Activated CD4-positive, alpha-beta T cell treated with anti-CD3 and anti-CD28 coated beads, Interleukin-10, Interleukin-2, amounts not matched to agents 100 ng/mL and 50 ng/mL, durations not matched to agents 16 hours and 8 hours (primary cell): ENCODE measurements around the gene BMP5.

Experiments used
- DNase-seq: peaks from one replicate; pipeline ENCODE4 v3.0.0-alpha.2; 2020

The BMP5 gene

GRCh38 chr6:55870181-55870813 is 5.1 kb downstream of the BMP5 start:
- DNase-seq: no peak

GRCh38 chr6:55869674-55870073 is 5.7 kb downstream of the BMP5 start:
- no peak for DNase-seq

GRCh38 chr6:55868771-55869479 is 6.5 kb downstream of the BMP5 start:
- DNase-seq: peak; percentile 94

- DNase-seq: no peak
Observed at GRCh38 chr6:55868176-55868575, 7.2 kb downstream of the BMP5 start.

GRCh38 chr6:55866128-55866527 is 9.3 kb downstream of the BMP5 start:
- no peak for DNase-seq

GRCh38 chr6:55853008-55854001 is 22.1 kb downstream of the BMP5 start:
- no peak for DNase-seq

GRCh38 chr6:55841341-55841740 is 34.0 kb downstream of the BMP5 start:
- no peak for DNase-seq

GRCh38 chr6:55839080-55839479 is 36.3 kb downstream of the BMP5 start:
- no peak for DNase-seq

- no peak for DNase-seq
Observed at GRCh38 chr6:55836945-55837344, 38.4 kb downstream of the BMP5 start.

- no peak for DNase-seq
Observed at GRCh38 chr6:55836481-55836880, 38.9 kb downstream of the BMP5 start.

- no peak for DNase-seq
Observed at GRCh38 chr6:55835220-55835619, 40.2 kb downstream of the BMP5 start.

GRCh38 chr6:55833284-55833683 is 42.1 kb downstream of the BMP5 start:
- peak; percentile 8 for DNase-seq

GRCh38 chr6:55827818-55828522 is 47.4 kb downstream of the BMP5 start:
- DNase-seq: no peak

GRCh38 chr6:55826941-55827340 is 48.4 kb downstream of the BMP5 start:
- no peak for DNase-seq

- no peak for DNase-seq
Observed at GRCh38 chr6:55825402-55826051, 49.9 kb downstream of the BMP5 start.

GRCh38 chr6:55822815-55823214 is 52.6 kb downstream of the BMP5 start:
- DNase-seq: no peak

GRCh38 chr6:55822005-55822404 is 53.4 kb downstream of the BMP5 start:
- DNase-seq: no peak

- no peak for DNase-seq
Observed at GRCh38 chr6:55820696-55821095, 54.7 kb downstream of the BMP5 start.

GRCh38 chr6:55819811-55820210 is 55.6 kb downstream of the BMP5 start:
- DNase-seq: no peak

GRCh38 chr6:55818482-55818881 is 56.9 kb downstream of the BMP5 start:
- DNase-seq: no peak

- DNase-seq: no peak
Observed at GRCh38 chr6:55812509-55812908, 62.9 kb downstream of the BMP5 start.

GRCh38 chr6:55811074-55811473 is 64.3 kb downstream of the BMP5 start:
- DNase-seq: no peak
